H1 (cell line): ENCODE measurements around the gene DHPS. TPM values are rescaled to one million over a fixed set of nuclear protein-coding genes. Genes with fewer than 3 reads are reported as not detected.

ENCODE experiments used
- BRCA1 ChIP-seq: IDR thresholded peaks from 2 replicates; pipeline ENCODE4 v1.6.1; 2012; ENCODE audit warnings: low read depth, low read length, improper control_type of control experiment
- CEBPB ChIP-seq: IDR thresholded peaks from 2 replicates; pipeline ENCODE4 v1.6.1; 2012; ENCODE audit warnings: low read depth, low read length
- CHD1 ChIP-seq: IDR thresholded peaks from 2 replicates; pipeline ENCODE4 v1.6.1; 2012; ENCODE audit warnings: low read depth, low read length, improper control_type of control experiment
- CHD2 ChIP-seq: IDR thresholded peaks from 2 replicates; pipeline ENCODE4 v1.6.1; 2012; ENCODE audit warnings: low read length, improper control_type of control experiment
- CREB1 ChIP-seq: IDR thresholded peaks from 2 replicates; pipeline ENCODE4 v1.6.1; 2012; ENCODE audit warnings: inconsistent platforms
- CTBP2 ChIP-seq: IDR thresholded peaks from 2 replicates; pipeline ENCODE4 v1.7.0; 2011; ENCODE audit warnings: borderline replicate concordance, mild to moderate bottlenecking, moderate library complexity, mixed read lengths, low read length; ENCODE audit not compliant: insufficient read depth, insufficient read length
- CTCF ChIP-seq, 3 experiments: IDR thresholded peaks; 1 replicate in 2 of 3; 2 replicates in 1 of 3; pipeline versions ENCODE4 v1.5.1 to v1.6.1; 2011; ENCODE audit warnings: low read length in 3 of 3, mild to moderate bottlenecking in 3 of 3, inconsistent platforms in 2 of 3, low read depth in 1 of 3, moderate library complexity in 1 of 3; ENCODE audit not compliant: insufficient read depth in 1 of 3; ENCODE audit errors: control extremely low read depth in 1 of 3
- EGR1 ChIP-seq: IDR thresholded peaks from 2 replicates; pipeline ENCODE4 v1.6.1; 2011; ENCODE audit warnings: low read depth, low read length, borderline replicate concordance
- EZH2 ChIP-seq: fragments of 200-600 bp; sonication (generic); IDR thresholded peaks from 2 replicates; pipeline ENCODE4 v1.7.1; 2012; ENCODE audit warnings: low read depth, mild to moderate bottlenecking, moderate library complexity, low read length, inconsistent platforms; ENCODE audit not compliant: severe bottlenecking
- FOSL1 ChIP-seq: IDR thresholded peaks from 2 replicates; pipeline ENCODE4 v1.6.1; 2011; ENCODE audit warnings: mild to moderate bottlenecking, low read depth, low read length, moderate library complexity; ENCODE audit not compliant: insufficient read depth
- MAFK ChIP-seq: IDR thresholded peaks from 2 replicates; pipeline ENCODE4 v1.6.1; 2012; ENCODE audit warnings: low read depth, mild to moderate bottlenecking, improper control_type of control experiment, low read length
- NANOG ChIP-seq: IDR thresholded peaks from 2 replicates; pipeline ENCODE4 v1.6.1; 2011; ENCODE audit warnings: low read length, low read depth, mild to moderate bottlenecking, inconsistent platforms; ENCODE audit not compliant: insufficient read depth, poor library complexity, severe bottlenecking
- PHF8 ChIP-seq: fragments of 200-600 bp; sonication (generic); conservative IDR thresholded peaks from 2 replicates; pipeline ENCODE4 v1.7.1; 2012; ENCODE audit warnings: low read depth, mild to moderate bottlenecking, inconsistent platforms, low read length, moderate library complexity
- POLR2A ChIP-seq, 2 experiments: IDR thresholded peaks; 1 replicate in 1 of 2; 2 replicates in 1 of 2; pipeline ENCODE4 v1.6.1; 2011; ENCODE audit warnings: low read depth in 2 of 2, low read length in 2 of 2, mild to moderate bottlenecking in 2 of 2; ENCODE audit errors: control extremely low read depth in 1 of 2
- RAD21 ChIP-seq, 2 experiments: IDR thresholded peaks in 1 of 2; conservative IDR thresholded peaks in 1 of 2; 2 replicates each; pipeline ENCODE4 v1.6.1; 2011; ENCODE audit warnings: low read depth in 2 of 2, low read length in 2 of 2, improper control_type of control experiment in 1 of 2, inconsistent platforms in 1 of 2, mild to moderate bottlenecking in 1 of 2, moderate library complexity in 1 of 2
- RXRA ChIP-seq: IDR thresholded peaks from 2 replicates; pipeline ENCODE4 v1.6.1; 2011; ENCODE audit warnings: low read depth, mild to moderate bottlenecking, low read length, moderate library complexity; ENCODE audit not compliant: insufficient read depth
- SAP30 ChIP-seq: fragments of 300-600 bp; sonication (generic); IDR thresholded peaks from 2 replicates; pipeline ENCODE4 v1.7.1; 2012; ENCODE audit warnings: low read length, moderate library complexity, mild to moderate bottlenecking, inconsistent platforms; ENCODE audit not compliant: insufficient read depth, insufficient replicate concordance
- SIN3A ChIP-seq, 2 experiments: IDR thresholded peaks in 1 of 2; conservative IDR thresholded peaks in 1 of 2; 2 replicates each; pipeline ENCODE4 v1.6.1; 2011 to 2012; ENCODE audit warnings: low read length in 2 of 2, improper control_type of control experiment in 1 of 2, low read depth in 1 of 2, mild to moderate bottlenecking in 1 of 2
- SP2 ChIP-seq: IDR thresholded peaks from 2 replicates; pipeline ENCODE4 v1.6.1; 2012; ENCODE audit warnings: mild to moderate bottlenecking, low read length, inconsistent platforms
- TEAD4 ChIP-seq: IDR thresholded peaks from 2 replicates; pipeline ENCODE4 v1.6.1; 2012; ENCODE audit warnings: low read depth, low read length, inconsistent platforms, mixed read lengths
- ZNF274 ChIP-seq: IDR thresholded peaks from 2 replicates; pipeline ENCODE4 v1.7.0; 2012; ENCODE audit warnings: low read length, borderline replicate concordance; ENCODE audit errors: extremely low read depth
- polyA plus RNA-seq, 7 experiments: library from polyadenylated mRNA; depleted of rRNA in 3 of 7; stranded (reverse) in 5 of 7; unstranded in 2 of 7; fragments of >200 nt in 5 of 7; fragments of 200-250 nt in 2 of 7; gene quantifications; 1 replicate in 5 of 7; 2 replicates in 1 of 7; 4 replicates in 1 of 7; pipeline versions ENCODE4 v1.2.1 to v1.2.3, GENCODE V29; 2011 to 2013; ENCODE audit warnings: missing spikeins in 2 of 7, mixed read lengths in 2 of 7
- total RNA-seq: library from RNA; stranded (reverse); fragmentation: NEBNext Ultra II Directional; extraction: Animal tissue kit (Norgen Biotek cat#: 25700); gene quantifications from 2 replicates; pipeline ENCODE4 v1.2.1, GENCODE V29; 2021

The DHPS gene
- total and polyA plus RNA-seq, 2 of the 8 experiments (the other 6 are each of a cell fraction or from before 2014, with no cell fraction given), result 86.6 to 99.6 TPM

- no peak for TF ChIP-seq RXRA
- no peak for TF ChIP-seq FOSL1
- no peak for TF ChIP-seq TEAD4
- TF ChIP-seq CHD1, result no peak
- no peak; the same call in 1 of the 2 replicates for TF ChIP-seq PHF8
- no peak for TF ChIP-seq CHD2
- no peak for TF ChIP-seq EZH2
- no peak for TF ChIP-seq CTCF (IDR thresholded peaks at IDR 0.05; ENCODE audit: control extremely low read depth in 1 of 3, insufficient read depth in 1 of 3, low read depth in 1 of 3, low read length in 3 of 3)
- TF ChIP-seq CREB1, result no peak
- peak; percentile 55 to 89 for TF ChIP-seq POLR2A (IDR thresholded peaks at IDR 0.05; ENCODE audit: control extremely low read depth in 1 of 2, low read depth in 2 of 2, low read length in 2 of 2)
- peak; percentile 66 for TF ChIP-seq CEBPB
- no peak for TF ChIP-seq NANOG
- TF ChIP-seq CTBP2, result no peak
- TF ChIP-seq SAP30, result peak; percentile 59
- peak; percentile 84 for TF ChIP-seq EGR1
- TF ChIP-seq SP2, result peak; percentile 92
- TF ChIP-seq MAFK, result peak; percentile 38; the same call in 1 of the 2 replicates
- no peak for TF ChIP-seq ZNF274
- TF ChIP-seq RAD21 (IDR thresholded peaks at IDR 0.05 in 1 of 2, conservative IDR thresholded peaks at IDR 0.05 in 1 of 2; ENCODE audit: low read depth in 2 of 2, low read length in 2 of 2), result no peak
- TF ChIP-seq BRCA1, result no peak
- TF ChIP-seq SIN3A (conservative IDR thresholded peaks at IDR 0.05 in 1 of 2, IDR thresholded peaks at IDR 0.05 in 1 of 2; ENCODE audit: low read depth in 1 of 2, low read length in 2 of 2), result peak; percentile 83 to 93; a peak in 3 of 4 replicates
Observed at GRCh38 chr19:12722566-12723380, 41.1 kb upstream of the DHPS start (continued).
